ENCODE results near the gene APOA4. TPM values are rescaled to one million over a fixed set of nuclear protein-coding genes. Genes with fewer than 3 reads are reported as not detected.

Gene APOA4
- 1 to 10 TPM in 2 of 4 donors, not detected in 2; 2.6 to 3.5 TPM for total RNA-seq

GRCh38 chr11:116823031-116823843, at the start of gene APOA4:
TSS of gene APOA4 (minus strand) at chr11:116823304. CDS start at chr11:116823191, 113 bp downstream.
- in situ Hi-C loops (cut with MboI; ENCODE audit: low sequenced_read_pairs in 4 of 4) (no loop called here), intact Hi-C loops (cut with DNase I; ENCODE audit: low total_unique reads) (no loop called here)
- Histone ChIP-seq H3K9me3 (no peaks in the 10 kb centered on the region), H3K4me3 (no peak within 1 kb of the TSS), H3K27me3 (no peaks in the 10 kb centered on the region), H3K27ac (peak within 1 kb of the TSS in 1 of 4 donors; percentile 60), H3K36me3 (no peaks in the 10 kb centered on the region), H3K4me1 (no peaks in the 10 kb centered on the region)
- TF ChIP-seq POLR2A (IDR thresholded peaks at IDR 0.05), result no peak
- TF ChIP-seq, protein P1, sequence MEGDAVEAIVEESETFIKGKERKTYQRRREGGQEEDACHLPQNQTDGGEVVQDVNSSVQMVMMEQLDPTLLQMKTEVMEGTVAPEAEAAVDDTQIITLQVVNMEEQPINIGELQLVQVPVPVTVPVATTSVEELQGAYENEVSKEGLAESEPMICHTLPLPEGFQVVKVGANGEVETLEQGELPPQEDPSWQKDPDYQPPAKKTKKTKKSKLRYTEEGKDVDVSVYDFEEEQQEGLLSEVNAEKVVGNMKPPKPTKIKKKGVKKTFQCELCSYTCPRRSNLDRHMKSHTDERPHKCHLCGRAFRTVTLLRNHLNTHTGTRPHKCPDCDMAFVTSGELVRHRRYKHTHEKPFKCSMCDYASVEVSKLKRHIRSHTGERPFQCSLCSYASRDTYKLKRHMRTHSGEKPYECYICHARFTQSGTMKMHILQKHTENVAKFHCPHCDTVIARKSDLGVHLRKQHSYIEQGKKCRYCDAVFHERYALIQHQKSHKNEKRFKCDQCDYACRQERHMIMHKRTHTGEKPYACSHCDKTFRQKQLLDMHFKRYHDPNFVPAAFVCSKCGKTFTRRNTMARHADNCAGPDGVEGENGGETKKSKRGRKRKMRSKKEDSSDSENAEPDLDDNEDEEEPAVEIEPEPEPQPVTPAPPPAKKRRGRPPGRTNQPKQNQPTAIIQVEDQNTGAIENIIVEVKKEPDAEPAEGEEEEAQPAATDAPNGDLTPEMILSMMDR (IDR thresholded peaks at IDR 0.05 in 4 of 5, conservative IDR thresholded peaks at IDR 0.05 in 1 of 5), result no peak
- no peak for ATAC-seq
- DNase-seq, result no peak

DNA sequence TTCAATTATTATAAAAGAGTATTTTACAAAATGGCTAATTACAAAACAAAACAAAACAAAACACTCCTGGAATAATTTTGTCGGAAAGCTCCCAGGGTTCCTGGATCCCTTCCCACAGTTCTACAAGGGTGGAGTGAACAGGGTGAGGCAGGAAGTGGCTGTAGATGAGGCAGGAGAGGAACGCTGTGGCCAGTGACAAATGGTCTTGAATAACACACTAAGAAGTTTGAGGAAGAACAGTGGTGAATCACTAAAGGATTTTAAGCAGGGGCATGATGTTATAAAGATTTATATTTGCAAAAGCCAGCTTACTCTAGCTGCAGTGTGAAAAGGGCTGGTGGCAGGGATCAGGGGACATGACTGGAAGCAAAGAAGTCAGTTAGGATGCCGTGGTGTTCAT, 48.1 kb upstream of the APOA4 start:
- H3K27ac ChIP-seq, result no peak overlapping the region
- intact Hi-C loops (cut with DNase I; ENCODE audit: low total_unique reads) (no loop called here), in situ Hi-C loops (cut with MboI; ENCODE audit: low sequenced_read_pairs in 4 of 4) (loop anchor here in 1 of 4 donors (10.0 kb wide), 1 partner anchor 364 kb away; the partner anchor contains the start of genes PCSK7 and RNF214)
- ATAC-seq, result no peak
- no peaks in the 10 kb centered on the region for H3K9me3 ChIP-seq
- H3K27me3 ChIP-seq, result no peaks in the 10 kb centered on the region
- no peak for DNase-seq
- H3K4me3 ChIP-seq, result no peak overlapping the region
- peaks cover 0 to 55% of the 10 kb centered on the region in 2 donors for H3K36me3 ChIP-seq
- H3K4me1 ChIP-seq, result peaks cover 22 to 40% of the 10 kb centered on the region in 2 donors
- no peak for TF ChIP-seq POLR2A (IDR thresholded peaks at IDR 0.05)
- TF ChIP-seq, protein P1 (IDR thresholded peaks at IDR 0.05 in 4 of 5, conservative IDR thresholded peaks at IDR 0.05 in 1 of 5), result no peak

- in situ Hi-C loops (cut with MboI; ENCODE audit: low sequenced_read_pairs in 4 of 4), result loop anchor here in 1 of 4 donors (10.0 kb wide), 1 partner anchor 365 kb away; the partner anchor contains the start of genes PCSK7 and RNF214
Measured at GRCh38 chr11:116870054-116870453, 47.0 kb upstream of the APOA4 start.

GRCh38 chr11:116869610-116870009, 46.5 kb upstream of the APOA4 start:
- Histone ChIP-seq H3K4me1 (peaks cover 30 to 46% of the 10 kb centered on the region in 2 donors), H3K27me3 (no peaks in the 10 kb centered on the region), H3K36me3 (peaks cover 0 to 50% of the 10 kb centered on the region in 2 donors), H3K27ac (no peak overlapping the region), H3K9me3 (no peaks in the 10 kb centered on the region), H3K4me3 (no peak overlapping the region)
- in situ Hi-C loops (cut with MboI; ENCODE audit: low sequenced_read_pairs in 4 of 4), result loop anchor here in 1 of 4 donors (10.0 kb wide), 1 partner anchor 365 kb away; the partner anchor contains the start of genes PCSK7 and RNF214
- no peak for DNase-seq
- intact Hi-C loops (cut with DNase I; ENCODE audit: low total_unique reads), result loop anchor here (1.0 kb wide), 1 partner anchor 37 kb away; no protein-coding TSS in a partner anchor
- ATAC-seq, result no peak
- no peak for TF ChIP-seq POLR2A (IDR thresholded peaks at IDR 0.05)
- TF ChIP-seq, protein P1 (IDR thresholded peaks at IDR 0.05 in 4 of 5, conservative IDR thresholded peaks at IDR 0.05 in 1 of 5), result no peak

More at GRCh38 chr11:116870054-116870453, 47.0 kb upstream of the APOA4 start:
- H3K36me3 ChIP-seq, result peaks cover 0 to 55% of the 10 kb centered on the region in 2 donors
- H3K4me3 ChIP-seq, result no peak overlapping the region
- no peaks in the 10 kb centered on the region for H3K27me3 ChIP-seq
- no peaks in the 10 kb centered on the region for H3K9me3 ChIP-seq
- intact Hi-C loops (cut with DNase I; ENCODE audit: low total_unique reads), result loop anchor here (1.0 kb wide), 1 partner anchor 38 kb away; no protein-coding TSS in a partner anchor
- no peak for DNase-seq
- TF ChIP-seq POLR2A (IDR thresholded peaks at IDR 0.05), result no peak
- TF ChIP-seq, protein P1 (IDR thresholded peaks at IDR 0.05 in 4 of 5, conservative IDR thresholded peaks at IDR 0.05 in 1 of 5), result no peak
- H3K27ac ChIP-seq, result no peak overlapping the region
- H3K4me1 ChIP-seq, result peaks cover 25 to 43% of the 10 kb centered on the region in 2 donors
- no peak for ATAC-seq
